Loucy (cell line): ENCODE results near the gene MORC3.

Source experiments
- H2AFZ ChIP-seq: fragments of 200-600 bp; sonication (generic); 2 replicates; pipeline ENCODE4 v1.6.0; 2016; ENCODE audit warnings: antibody characterized with exemption, mild to moderate bottlenecking, low read length, moderate library complexity
- H3F3A ChIP-seq: fragments of 200-600 bp; 2 replicates; pipeline ENCODE4 v1.6.0; 2016; ENCODE audit warnings: antibody characterized with exemption, low read depth, mild to moderate bottlenecking
- H3K27me3 ChIP-seq: fragments of 200-600 bp; sonication (generic); 2 replicates; pipeline ENCODE4 v1.6.1; 2014; ENCODE audit warnings: low read length, mild to moderate bottlenecking; ENCODE audit not compliant: insufficient read depth, poor library complexity, severe bottlenecking
- H3K36me3 ChIP-seq: fragments of 200-600 bp; sonication (generic); 2 replicates; pipeline ENCODE4 v1.6.1; 2016; ENCODE audit warnings: low read length; ENCODE audit not compliant: insufficient read depth
- H3K4me1 ChIP-seq: fragments of 200-600 bp; sonication (generic); 2 replicates; pipeline ENCODE4 v1.5.1; 2014; ENCODE audit warnings: low read length, mild to moderate bottlenecking; ENCODE audit not compliant: insufficient read depth, poor library complexity, severe bottlenecking
- H3K4me2 ChIP-seq: fragments of 200-600 bp; sonication (generic); 2 replicates; pipeline ENCODE4 v1.6.0; 2014; ENCODE audit warnings: antibody characterized with exemption, low read length, low read depth, mild to moderate bottlenecking; ENCODE audit not compliant: poor library complexity, severe bottlenecking
- H3K4me3 ChIP-seq: fragments of 200-600 bp; sonication (generic); 2 replicates; pipeline ENCODE4 v1.5.1; 2014; ENCODE audit warnings: low read length, mild to moderate bottlenecking, mixed read lengths; ENCODE audit not compliant: poor library complexity, severe bottlenecking
- H3K79me2 ChIP-seq: fragments of 200-600 bp; sonication (generic); 2 replicates; pipeline ENCODE4 v1.6.1; 2014; ENCODE audit warnings: low read length; ENCODE audit not compliant: insufficient read depth
- H3K9ac ChIP-seq: fragments of 200-600 bp; sonication (generic); 2 replicates; pipeline ENCODE4 v1.6.0; 2014; ENCODE audit warnings: mild to moderate bottlenecking, low read depth, low read length, moderate library complexity; ENCODE audit not compliant: poor library complexity, severe bottlenecking
- H3K9me2 ChIP-seq: fragments of 200-600 bp; sonication (generic); replicated peaks from 2 replicates; pipeline ENCODE4 v1.6.1; 2016; ENCODE audit warnings: low read depth, low read length, mixed read lengths
- H3K9me3 ChIP-seq: fragments of 200-600 bp; sonication (generic); 2 replicates; pipeline ENCODE4 v1.6.1; 2014; ENCODE audit warnings: mild to moderate bottlenecking, antibody characterized with exemption, low read length, low read depth; ENCODE audit not compliant: insufficient read depth
- H4K20me1 ChIP-seq: fragments of 200-600 bp; sonication (generic); 2 replicates; pipeline ENCODE4 v1.6.0; 2014; ENCODE audit warnings: antibody characterized with exemption, low read length, mild to moderate bottlenecking; ENCODE audit not compliant: insufficient read depth, poor library complexity, severe bottlenecking
- CTCF ChIP-seq: fragments of 200-600 bp; sonication (generic); conservative IDR thresholded peaks from 2 replicates; pipeline ENCODE4 v1.5.1; 2014; ENCODE audit warnings: mild to moderate bottlenecking, antibody characterized with exemption, low read length
- EZH2phosphoT487 ChIP-seq: fragments of 200-600 bp; IDR thresholded peaks from 2 replicates; pipeline ENCODE4 v1.6.1; 2018; ENCODE audit warnings: antibody characterized with exemption, mild to moderate bottlenecking, moderate library complexity, borderline replicate concordance

Gene MORC3

GRCh38 chr21:36425286-36425685, 105.3 kb downstream of the MORC3 start:
- no peaks in the 10 kb centered on the region for H3K27me3 ChIP-seq
- TF ChIP-seq EZH2phosphoT487 = no peak
- no peak for TF ChIP-seq CTCF
- no peaks in the 10 kb centered on the region for H3K79me2 ChIP-seq

More at GRCh38 chr21:36425286-36425685, 105.3 kb downstream of the MORC3 start:
- Histone ChIP-seq H3K9me3 (no peaks in the 10 kb centered on the region), H2AFZ (no peak overlapping the region), H3K9ac (no peak overlapping the region), H4K20me1 (no peaks in the 10 kb centered on the region), H3K9me2 (no peaks in the 10 kb centered on the region), H3K4me3 (no peak overlapping the region), H3K36me3 (no peaks in the 10 kb centered on the region), H3F3A (no peaks in the 10 kb centered on the region), H3K4me2 (no peak overlapping the region), H3K4me1 (peaks cover 15% of the 10 kb centered on the region)
